Stimulated activated CD8-positive, alpha-beta memory T cell treated with anti-CD3 and anti-CD28 coated beads, Interleukin-12 subunit alpha, Interleukin-12 subunit beta, amount 100 ng/mL, for 1 hour (primary cell): ENCODE measurements around the gene RSPH10B2.
"Not testable (repeated sequence)": the region's sequence is repeated elsewhere in the genome, so short reads cannot be mapped to it uniquely, and the experiment has no call there.

Experiments used
- DNase-seq: peaks from one replicate; pipeline ENCODE4 v3.0.0-alpha.2; 2020; ENCODE audit warnings: low read depth

The RSPH10B2 gene

DNA sequence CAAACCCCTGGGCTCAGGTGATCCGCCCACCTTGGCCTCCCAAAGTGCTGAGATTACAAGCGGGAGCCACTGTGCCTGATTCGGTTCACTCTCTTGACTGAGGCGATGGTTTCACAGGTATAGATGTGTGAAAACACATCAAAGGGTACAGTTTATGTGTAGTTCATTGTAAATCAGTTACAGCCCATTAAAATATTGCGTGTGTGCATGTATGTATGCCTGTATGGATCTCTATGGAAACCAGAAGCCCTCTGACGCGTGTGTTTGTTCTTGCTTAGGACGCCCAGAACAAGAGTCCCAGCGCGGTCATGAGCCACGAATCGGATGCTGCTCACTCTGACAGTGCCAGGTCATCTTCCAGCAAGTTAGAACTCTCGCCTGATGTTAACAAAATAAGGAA is 35.5 kb downstream of the RSPH10B2 start:
- not testable (repeated sequence) for DNase-seq

DNA sequence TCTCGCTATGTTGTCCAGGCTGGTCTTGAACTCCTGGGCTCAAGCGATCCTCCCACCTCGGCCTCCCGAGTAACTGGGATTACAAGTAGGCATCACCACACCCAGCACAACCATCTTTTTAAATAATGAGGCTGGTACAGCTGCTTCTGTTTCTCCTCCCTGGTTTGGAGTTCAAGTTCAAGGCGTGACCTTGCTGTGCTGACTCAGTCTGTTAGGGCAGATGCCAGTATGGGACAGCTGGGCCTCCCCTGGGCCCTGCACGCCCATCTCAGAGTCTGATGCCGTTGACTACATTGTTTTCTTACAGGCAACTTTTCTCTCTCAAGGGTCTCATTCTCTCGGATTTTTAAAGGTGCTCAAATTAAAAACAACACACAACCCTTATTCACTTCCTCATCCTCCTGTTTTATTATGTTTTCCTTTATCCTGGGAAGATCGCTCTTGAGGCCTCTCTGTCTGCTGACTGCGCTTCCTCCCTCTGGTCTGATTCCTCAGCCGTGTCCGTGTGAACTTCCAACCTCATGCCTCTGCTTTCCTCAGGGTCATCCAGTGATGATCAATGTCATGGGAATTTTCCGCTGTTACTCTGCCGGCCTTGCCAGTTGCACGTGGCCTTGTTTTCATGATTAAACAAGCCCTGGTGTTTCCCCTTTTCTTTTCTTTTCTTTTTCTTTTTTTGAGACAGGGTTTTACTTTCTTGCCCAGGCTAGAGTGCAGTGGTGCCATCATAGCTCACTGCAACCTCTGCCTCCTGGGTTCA is 38.4 kb downstream of the RSPH10B2 start:
- not testable (repeated sequence) for DNase-seq

DNA sequence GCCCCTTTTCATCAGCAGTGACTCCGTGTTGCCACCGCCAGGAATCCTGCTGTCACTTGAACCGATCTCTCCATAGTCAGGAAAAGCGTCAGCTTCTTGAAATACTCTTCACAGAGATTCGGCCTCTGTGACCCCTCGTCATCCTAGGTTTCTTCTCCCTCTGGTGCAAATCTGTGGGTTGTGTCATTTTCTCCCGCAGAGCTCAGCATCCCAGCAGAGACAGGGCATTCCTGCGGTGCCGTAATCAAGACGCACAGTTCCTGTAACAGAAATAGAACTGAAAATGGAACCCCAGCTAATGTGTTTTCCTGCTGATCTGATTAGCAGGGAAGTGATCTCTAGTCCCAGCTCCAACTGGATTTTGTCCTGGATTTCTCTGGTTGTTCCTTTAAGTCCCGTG is 40.4 kb downstream of the RSPH10B2 start:
- not testable (repeated sequence) for DNase-seq

DNA sequence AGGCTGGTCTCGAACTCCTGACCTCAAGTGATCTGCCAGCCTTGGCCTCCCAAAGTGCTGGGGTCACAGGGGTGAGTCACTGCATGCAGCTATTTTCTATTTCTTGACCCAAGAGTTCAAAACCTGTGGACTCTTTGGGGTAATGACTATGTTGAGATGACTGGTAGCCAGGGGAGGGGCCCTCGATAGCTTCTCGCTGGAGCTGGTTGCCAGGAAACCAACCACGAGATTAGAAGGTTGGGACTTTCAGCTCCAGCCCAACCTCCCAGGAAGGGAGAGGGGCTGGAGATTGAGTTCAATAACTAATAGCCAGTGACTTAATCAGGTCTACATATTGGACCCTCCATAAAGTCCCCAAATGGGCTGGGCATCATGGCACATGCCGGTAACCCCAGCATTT is 43.3 kb downstream of the RSPH10B2 start:
- DNase-seq = not testable (repeated sequence)

DNA sequence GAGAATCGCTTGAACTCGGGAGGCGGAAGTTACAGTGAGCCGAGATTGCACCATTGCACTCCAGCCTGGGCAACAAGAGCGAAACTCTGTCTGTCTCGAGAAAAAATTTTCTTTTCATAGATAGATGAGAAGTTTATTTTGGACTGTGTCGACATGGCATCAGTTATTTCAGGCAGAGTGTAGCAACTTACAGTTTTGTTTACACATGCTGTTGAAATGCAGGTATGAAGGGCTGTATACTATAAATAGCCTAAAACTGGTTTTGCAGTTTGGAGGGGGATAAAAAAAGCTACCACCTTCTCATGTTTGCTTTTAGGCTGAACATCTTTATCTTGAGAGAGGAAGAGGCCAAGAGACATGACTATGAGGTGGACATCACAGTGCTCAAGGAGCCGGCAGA is 44.1 kb downstream of the RSPH10B2 start:
- not testable (repeated sequence) for DNase-seq

DNA sequence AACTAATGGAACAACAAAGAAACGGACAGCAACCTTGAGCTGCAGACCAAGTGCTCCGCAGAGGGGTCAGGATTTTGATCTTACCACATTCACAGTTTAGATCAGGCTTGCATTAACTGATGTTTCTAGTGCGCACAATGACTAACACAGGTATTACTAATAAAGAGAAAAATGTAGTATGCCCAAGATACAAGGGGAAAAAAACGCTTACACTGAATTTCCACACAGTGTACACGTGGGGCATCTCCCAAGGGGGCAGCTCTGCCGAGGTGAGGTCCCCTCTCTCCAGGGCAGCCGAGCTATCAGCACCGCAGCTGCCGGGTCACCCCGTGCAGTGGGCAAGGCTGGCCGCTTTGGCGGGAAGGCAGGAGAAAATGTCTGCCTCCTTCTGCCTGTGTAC is 46.0 kb downstream of the RSPH10B2 start:
- not testable (repeated sequence) for DNase-seq

DNA sequence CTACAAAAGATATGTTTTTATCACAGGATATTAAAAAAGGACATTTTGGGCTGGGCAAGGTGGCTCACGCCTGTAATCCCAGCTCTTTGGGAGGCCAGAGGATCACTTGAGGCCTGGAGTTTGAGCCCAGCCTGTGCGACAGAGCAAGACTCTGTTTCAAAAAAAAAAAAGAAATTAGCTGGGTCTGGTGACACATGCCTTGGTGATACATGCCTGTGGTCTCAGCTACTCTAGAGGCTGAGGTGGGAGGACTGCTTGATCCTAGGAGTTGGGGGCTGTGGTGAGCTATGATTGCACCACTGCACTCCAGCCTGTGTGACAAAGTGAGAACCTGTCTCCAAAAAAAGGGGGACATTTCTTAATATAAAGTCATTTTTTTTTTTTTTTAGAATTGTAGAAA is 46.4 kb downstream of the RSPH10B2 start:
- DNase-seq = not testable (repeated sequence)

DNA sequence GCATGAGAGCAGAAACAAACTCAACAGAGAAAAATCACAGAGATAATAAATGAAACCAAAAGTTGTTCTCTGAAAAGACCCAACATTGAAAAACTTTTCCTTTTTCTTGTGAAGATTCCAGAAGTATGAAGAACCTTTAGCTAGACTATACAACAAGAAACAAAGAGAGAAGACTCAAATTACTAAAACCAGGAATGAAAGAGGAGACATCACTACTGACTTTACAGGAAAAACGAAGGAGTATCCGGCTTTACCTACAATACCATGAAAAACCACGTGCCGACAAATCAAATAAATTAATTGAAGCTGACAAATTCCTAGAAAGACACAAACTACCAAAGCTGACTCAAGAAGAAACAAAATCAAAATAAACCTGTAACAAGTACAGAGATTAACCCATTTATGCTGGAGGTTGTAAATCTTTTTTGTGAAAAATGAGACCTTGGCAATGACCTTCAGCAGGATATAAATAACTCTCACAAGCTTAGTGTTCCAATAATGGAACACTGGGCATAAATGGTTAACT is 53.6 kb downstream of the RSPH10B2 start:
- DNase-seq = not testable (repeated sequence)

DNA sequence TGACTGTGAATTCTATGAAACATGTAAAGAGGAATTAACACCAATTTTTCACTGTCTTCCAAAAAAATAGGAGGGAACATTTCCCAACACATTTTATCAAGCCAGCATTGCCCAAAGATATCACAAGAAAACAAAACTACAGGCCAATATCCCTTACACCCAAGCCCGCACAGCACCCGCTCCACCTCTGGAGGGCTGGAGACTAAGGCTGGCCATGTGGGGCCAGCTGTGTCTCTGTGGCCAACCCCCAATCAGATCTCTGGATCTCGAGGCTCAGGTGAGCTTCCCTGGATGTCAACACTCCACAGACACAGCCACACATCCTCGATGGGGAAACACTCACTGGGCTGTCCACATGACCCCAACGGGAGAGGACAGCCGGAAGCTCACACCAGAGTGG is 54.1 kb downstream of the RSPH10B2 start:
- not testable (repeated sequence) for DNase-seq

DNA sequence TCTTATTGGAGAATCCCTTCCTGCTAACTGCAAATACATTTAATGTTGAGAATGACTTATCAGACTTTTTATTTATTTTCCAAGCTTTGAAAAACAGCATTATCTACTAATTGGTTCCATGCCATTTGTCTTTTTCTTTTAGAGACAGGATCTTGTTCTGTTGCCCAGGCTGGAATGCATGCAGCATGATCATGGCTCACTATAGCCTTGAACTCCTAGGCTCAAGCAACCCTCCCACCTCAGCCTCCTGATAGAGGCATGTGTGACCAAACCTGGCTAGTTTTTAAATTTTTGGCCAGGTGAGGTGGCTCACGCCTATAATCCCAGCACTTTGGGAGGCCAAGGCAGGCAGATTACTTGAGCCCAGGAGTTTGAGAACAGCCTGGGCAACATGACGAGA is 59.1 kb downstream of the RSPH10B2 start:
- not testable (repeated sequence) for DNase-seq

DNA sequence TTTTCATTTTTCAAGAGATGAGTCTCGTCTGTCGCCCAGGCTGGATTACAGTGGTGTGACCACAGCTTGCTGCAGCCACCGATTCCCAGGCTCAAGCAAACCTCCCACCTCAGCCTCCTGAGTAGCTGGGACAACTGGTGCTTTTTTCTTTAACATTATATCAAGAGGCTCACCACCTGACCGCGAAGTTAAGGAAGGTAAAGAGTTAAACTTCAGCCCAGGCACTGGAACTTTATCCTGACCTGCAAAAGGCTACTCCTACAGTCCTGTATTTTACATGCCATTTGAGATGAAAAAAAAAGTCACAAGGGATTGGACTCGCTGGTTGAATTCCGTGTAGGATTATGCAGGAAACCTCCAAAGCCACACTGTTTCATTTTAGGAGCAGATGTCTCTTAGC is 61.6 kb downstream of the RSPH10B2 start:
- not testable (repeated sequence) for DNase-seq

DNA sequence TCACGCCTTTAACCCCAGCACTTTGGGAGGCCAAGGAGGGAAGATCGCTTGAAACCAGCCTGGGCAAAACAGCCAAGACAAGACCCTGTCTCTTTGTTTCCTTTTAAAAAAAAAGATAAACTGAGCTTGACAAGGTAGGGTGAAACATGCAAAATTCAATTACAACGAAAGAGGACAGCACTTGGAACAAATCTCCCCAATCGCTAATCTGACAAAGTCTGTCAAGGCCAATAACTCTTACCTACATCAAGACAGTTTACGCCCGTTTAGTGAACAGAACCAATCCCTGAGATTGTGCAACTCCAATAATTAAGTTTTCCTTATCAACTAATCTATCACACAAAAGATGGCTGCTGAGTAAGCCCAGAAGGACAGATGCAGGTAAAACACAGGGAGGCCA is 67.7 kb downstream of the RSPH10B2 start:
- not testable (repeated sequence) for DNase-seq

DNA sequence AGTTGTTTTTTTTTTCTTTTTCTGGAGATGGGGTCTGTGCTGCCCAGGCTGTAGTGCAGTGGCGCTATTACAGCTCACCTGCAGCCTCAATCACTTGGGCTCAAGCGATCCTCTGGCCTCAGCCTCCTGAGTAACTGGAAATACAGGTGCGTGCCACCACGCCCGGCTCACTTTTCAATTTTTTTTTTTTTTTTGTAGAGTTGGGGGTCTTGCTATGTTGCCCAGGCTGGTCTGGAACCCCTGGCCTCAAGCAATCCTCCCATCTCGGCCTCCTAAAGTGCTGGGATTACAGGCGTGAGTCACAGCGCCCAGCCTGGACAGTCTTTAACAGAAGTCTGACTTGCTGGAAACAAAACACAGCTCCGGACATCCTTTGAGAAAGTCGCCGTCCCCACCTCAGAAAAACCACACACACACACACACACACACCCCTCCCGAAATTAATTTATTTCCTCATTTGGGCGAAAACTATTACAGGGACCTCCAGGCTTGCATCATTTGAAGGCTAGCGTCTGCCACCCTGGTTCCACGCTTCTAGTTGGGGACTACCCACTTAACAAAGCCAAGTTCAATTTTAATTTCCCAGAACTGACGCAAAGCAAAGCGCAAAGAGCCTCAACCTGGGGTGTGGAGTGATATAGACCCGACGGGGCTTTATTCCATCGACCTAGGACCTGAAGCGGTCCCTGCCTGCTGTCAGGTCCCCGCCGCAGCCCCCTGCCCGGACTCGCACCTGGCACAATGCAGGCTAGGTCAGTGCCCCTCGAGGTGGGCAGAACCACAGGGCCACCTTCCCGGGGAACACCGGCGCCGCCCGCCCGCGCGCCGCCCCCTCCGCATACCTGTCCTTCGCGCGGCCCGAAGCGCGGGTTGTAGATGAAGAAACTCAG is 71.6 kb downstream of the RSPH10B2 start:
- DNase-seq = not testable (repeated sequence)

DNA sequence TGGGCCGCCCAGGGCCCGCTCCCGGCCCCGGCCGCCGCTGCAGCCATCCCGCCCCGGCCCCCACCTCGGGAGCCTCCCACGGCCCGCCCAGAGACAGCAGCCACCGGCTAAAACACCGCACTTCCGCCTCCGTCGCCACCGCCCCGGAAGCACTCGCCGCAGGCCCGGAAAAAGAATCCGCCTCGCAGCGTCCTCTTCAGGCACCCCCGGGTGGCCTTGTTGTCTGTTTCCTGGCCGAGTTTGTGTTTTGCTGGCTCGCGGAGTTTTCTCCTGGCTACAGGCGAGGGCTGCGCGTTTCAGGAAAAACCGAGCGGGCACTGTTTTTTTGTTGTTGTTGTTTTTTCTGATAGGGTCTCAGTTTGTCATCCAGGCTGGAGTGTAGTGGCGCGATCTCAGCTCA is 72.2 kb downstream of the RSPH10B2 start, which contains the start of gene CCZ1B:
TSS of gene CCZ1B (minus strand) at position 125 of the 400 bp plus-strand sequence. CDS start at position 47, 78 bp downstream.
- peak; percentile 69 for DNase-seq

DNA sequence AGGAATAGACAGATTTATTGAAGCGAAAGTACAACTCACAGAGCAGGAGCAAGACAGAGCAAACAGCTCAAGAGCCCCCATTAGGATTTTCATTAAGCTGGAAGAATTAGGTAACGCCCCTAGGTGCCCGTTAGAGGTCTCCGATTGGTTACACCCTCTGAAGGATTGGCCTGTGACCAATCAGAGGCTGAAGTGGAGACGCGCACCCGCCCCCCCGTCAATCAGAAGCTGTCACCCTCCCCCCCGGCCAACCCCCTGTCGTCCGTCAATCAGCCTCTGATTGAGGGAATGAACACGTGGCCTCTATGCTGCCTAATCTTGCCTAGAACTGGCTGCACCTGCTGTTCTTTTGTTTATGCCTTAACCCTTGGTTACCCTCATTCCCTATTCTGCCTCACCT is 73.3 kb downstream of the RSPH10B2 start:
- DNase-seq = not testable (repeated sequence)

DNA sequence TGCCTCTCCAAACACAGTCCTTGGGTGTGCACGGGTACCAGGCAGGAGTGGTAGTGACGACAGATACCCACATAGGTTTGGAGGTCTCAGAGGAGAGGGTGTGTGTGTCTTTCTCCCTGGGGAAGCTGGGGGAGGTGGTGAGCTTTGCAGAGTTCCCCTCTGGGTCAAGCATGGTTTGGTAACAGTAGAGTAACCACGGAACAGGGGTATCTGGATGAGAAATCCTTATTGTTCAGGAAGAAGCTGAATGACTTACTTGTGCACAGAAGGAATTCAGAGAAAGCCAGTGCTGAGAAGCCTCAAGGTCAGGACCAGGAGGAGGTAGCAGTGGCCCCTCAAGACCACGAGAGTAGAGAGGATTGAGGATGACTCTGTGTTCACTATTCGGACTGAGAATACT is 75.7 kb downstream of the RSPH10B2 start:
- not testable (repeated sequence) for DNase-seq

DNA sequence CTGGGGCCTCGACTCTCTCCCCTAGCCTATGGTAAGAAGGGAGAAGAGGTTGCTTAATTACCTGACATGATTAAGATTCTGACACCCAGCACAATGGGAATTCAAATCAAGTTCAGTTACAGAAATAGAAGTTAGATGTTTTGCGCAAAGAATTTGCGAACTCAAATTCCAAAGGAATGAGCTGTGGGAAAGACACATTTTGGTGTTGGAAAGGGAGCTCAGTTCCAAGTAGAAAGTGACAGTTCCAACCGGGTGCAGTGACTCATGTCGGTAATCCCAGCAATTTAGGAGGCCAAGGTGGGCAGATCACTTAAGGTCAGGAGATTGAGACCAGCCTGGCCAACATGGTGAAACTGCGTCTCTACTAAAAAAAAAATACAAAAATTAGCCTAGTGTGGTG is 76.1 kb downstream of the RSPH10B2 start:
- not testable (repeated sequence) for DNase-seq

DNA sequence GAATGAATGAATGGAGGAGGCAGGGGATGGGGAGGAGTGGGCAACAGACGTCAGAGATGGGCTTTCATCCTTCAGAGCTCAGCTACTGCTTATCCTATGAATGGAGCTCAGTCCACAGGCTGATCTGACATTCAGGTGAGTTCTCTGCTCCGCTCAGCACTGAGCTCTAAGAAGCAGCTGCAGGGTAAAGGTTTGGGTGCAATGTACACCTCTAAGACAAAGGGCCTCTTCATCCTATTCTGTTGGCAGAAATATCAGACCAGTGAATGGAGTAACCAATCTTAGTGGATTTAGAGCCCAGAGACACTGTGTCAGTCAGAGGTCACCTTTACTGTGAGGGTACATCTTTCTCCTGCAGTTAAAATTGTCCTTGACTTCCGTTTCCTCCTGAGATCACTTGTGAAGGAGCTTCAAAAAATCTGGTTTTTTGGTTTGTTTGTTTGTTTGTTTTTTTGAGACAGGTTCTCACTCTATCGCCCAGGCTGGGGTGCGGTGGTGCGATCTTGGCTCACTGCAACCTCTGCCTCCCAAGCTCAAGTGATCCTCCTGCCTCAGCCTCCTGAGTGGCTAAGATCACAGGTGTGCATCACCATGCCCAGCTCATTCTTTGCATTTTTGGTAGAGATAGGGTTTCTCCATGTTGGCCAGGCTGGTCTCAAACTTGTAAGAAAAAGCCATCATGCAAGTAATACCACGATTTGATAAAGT is 77.3 kb downstream of the RSPH10B2 start:
- DNase-seq = no peak

DNA sequence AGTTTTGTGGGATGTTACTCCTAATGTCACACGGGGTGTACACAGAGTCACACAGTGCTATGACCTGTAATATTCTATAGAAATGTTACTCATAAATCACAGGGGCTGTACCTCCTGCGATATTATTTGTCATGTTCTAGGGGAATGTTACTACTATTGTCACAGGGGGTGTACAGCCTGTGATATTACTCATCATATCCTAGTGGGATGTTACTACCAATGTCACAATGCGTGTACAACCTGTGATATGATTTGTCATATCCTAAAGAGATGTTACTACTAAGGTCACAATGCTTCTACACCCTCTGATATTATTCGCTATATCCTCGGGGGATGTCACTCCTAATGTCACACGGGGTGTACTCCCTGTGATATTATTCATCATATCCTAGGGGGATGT is 79.7 kb downstream of the RSPH10B2 start:
- DNase-seq = no peak

DNA sequence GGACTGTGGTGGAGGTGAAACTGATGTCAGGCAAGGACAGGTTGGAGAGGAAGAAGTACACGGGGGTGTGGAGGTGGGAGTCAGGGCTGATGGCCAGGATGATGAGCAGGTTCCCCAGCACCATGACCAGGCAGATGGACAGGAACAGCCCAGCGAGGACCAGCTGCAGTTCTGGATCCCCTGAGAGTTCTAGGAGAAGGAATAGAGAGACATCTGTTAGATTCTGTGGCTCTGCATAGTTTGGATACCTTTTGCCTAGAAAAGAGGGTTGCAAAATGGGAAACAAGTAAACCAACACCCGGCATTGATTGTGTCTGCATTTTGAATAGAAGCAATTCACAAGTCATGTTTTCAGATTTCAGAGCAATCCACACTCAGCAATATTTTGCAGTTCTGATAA is 81.6 kb downstream of the RSPH10B2 start:
- not testable (repeated sequence) for DNase-seq

DNA sequence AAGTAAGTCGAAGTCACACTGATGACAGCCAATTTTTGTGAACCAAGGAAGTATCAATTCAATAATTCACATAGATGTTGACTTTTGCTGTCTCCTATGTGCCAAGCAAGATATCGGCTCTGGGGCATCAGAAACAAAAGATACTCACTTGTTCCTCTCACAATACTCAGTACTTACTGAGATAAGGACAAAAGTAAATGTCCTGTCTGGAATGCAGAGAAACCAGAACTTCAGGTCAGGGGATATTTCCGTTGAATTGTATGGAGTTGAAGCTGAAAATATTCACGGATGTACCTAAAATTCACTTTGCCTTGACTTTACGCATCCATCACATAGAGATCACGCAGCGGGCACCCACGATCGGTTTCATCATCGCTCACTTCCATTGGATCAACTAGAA is 83.2 kb downstream of the RSPH10B2 start:
- DNase-seq = not testable (repeated sequence)
